ENCODE measurements around the gene CCDC178. TPM values are rescaled to one million over a fixed set of nuclear protein-coding genes. Genes with fewer than 3 reads are reported as not detected.

The CCDC178 gene
- polyA plus RNA-seq, 1 donor from 2014 or later: not detected

DNA sequence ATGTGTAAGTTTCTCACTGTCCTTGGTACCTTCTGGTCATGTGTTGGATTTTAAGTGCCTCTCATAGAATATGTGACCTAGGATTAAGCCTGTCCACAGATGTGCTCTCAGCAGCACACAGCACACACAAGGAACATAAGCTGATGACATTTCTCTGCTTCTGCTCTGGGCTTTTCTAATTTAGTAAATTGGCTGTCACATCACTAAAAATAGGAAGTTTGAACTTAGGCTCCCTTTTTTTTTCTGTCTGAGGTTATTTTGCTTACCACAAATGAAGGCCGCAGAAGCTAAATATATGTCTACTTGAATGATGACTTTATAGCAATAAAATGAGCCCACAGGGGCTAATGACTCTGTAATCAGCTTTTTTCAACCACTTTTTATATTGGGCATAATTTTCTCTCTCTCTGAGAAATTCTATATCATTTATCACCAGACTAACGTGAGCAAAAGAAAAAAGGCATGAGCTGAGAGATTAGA is 517.5 kb downstream of the CCDC178 start:
- no peak for TF ChIP-seq EP300 (conservative IDR thresholded peaks at IDR 0.05; ENCODE audit: poor library complexity, severe bottlenecking)
- TF ChIP-seq TAF1 (IDR thresholded peaks at IDR 0.05; ENCODE audit: low read depth): no peak
- no peak for TF ChIP-seq CTCF (IDR thresholded peaks at IDR 0.05; ENCODE audit: poor library complexity, severe bottlenecking)
- no peak for TF ChIP-seq RAD21 (conservative IDR thresholded peaks at IDR 0.05)
- H3K36me3 ChIP-seq (ENCODE audit: insufficient read depth, low read length): no peaks in the 10 kb centered on the region

GRCh38 chr18:32920796-32921787 is 519.4 kb downstream of the CCDC178 start:
- Histone ChIP-seq H3K27me3 (ENCODE audit: insufficient read depth, low read depth, low read length) (no peaks in the 10 kb centered on the region), H4K20me1 (ENCODE audit: insufficient read depth) (no peaks in the 10 kb centered on the region), H3K4me2 (ENCODE audit: low read length) (no peak overlapping the region), H2AFZ (ENCODE audit: low read depth, low read length) (no peak overlapping the region), H3K9me3 (ENCODE audit: low read length) (no peaks in the 10 kb centered on the region), H3K4me3 (ENCODE audit: low read length) (no peak overlapping the region), H3K9ac (ENCODE audit: low read length) (no peak overlapping the region), H3K79me2 (replicated peaks; ENCODE audit: insufficient read depth, low read length) (no peaks in the 10 kb centered on the region), H3K27ac (ENCODE audit: low read length) (no peak overlapping the region), H3K36me3 (ENCODE audit: insufficient read depth, low read length) (no peaks in the 10 kb centered on the region), H3K9me2 (ENCODE audit: insufficient read depth, low read length) (no peaks in the 10 kb centered on the region), H3F3A (ENCODE audit: insufficient read depth, low read length, poor library complexity, severe bottlenecking) (no peaks in the 10 kb centered on the region)
- no peak for TF ChIP-seq MXI1 (conservative IDR thresholded peaks at IDR 0.05; ENCODE audit: poor library complexity, severe bottlenecking)
- TF ChIP-seq EZH2 (IDR thresholded peaks at IDR 0.05; ENCODE audit: borderline replicate concordance, insufficient read depth, low read length, poor library complexity, severe bottlenecking): no peak
- no peak for TF ChIP-seq RAD21 (conservative IDR thresholded peaks at IDR 0.05)
- no peak for TF ChIP-seq SMC3 (conservative IDR thresholded peaks at IDR 0.05; ENCODE audit: poor library complexity)

More for the DNA sequence above, 517.5 kb downstream of the CCDC178 start:
- H3K4me3 ChIP-seq (ENCODE audit: low read length): no peak overlapping the region
- no peak overlapping the region for H2AFZ ChIP-seq (ENCODE audit: low read depth, low read length)
- H3K27ac ChIP-seq (ENCODE audit: low read length): no peak overlapping the region
- H3K4me2 ChIP-seq (ENCODE audit: low read length): no peak overlapping the region
- no peaks in the 10 kb centered on the region for H3K79me2 ChIP-seq (replicated peaks; ENCODE audit: insufficient read depth, low read length)
- no peaks in the 10 kb centered on the region for H4K20me1 ChIP-seq (ENCODE audit: insufficient read depth)
- no peaks in the 10 kb centered on the region for H3K9me2 ChIP-seq (ENCODE audit: insufficient read depth, low read length)
- H3K9me3 ChIP-seq (ENCODE audit: low read length): no peaks in the 10 kb centered on the region
- no peaks in the 10 kb centered on the region for H3F3A ChIP-seq (ENCODE audit: insufficient read depth, low read length, poor library complexity, severe bottlenecking)
- no peak overlapping the region for H3K9ac ChIP-seq (ENCODE audit: low read length)
- no peaks in the 10 kb centered on the region for H3K27me3 ChIP-seq (ENCODE audit: insufficient read depth, low read depth, low read length)

DNA sequence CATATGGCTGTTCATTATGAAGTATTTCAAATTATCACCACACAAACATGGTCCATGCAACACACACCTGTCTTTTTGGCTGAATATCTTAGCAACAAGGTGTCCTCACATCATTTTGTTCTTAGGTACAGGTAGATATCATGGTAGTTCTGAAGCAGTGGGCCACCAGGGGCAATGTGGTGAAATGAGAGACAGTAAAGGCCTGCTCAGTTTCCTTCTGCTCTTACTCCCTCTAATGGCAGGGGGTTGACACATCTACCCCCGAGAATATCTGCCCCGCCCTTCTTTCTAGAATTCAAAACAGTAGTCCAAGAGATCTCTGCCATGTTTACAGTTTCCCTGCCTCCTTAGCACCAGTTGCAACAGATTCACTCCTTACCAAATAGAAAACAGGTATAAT is 520.7 kb downstream of the CCDC178 start:
- no peaks in the 10 kb centered on the region for H3K36me3 ChIP-seq (ENCODE audit: insufficient read depth, low read length)
- no peak for TF ChIP-seq TAF1 (IDR thresholded peaks at IDR 0.05; ENCODE audit: low read depth)
- no peak for TF ChIP-seq RAD21 (conservative IDR thresholded peaks at IDR 0.05)
- TF ChIP-seq EP300 (conservative IDR thresholded peaks at IDR 0.05; ENCODE audit: poor library complexity, severe bottlenecking): no peak
- TF ChIP-seq POLR2AphosphoS5 (IDR thresholded peaks at IDR 0.05): no peak
- no peak for TF ChIP-seq EZH2 (IDR thresholded peaks at IDR 0.05; ENCODE audit: borderline replicate concordance, insufficient read depth, low read length, poor library complexity, severe bottlenecking)
- TF ChIP-seq CTCF (IDR thresholded peaks at IDR 0.05; ENCODE audit: poor library complexity, severe bottlenecking): no peak
- TF ChIP-seq REST (IDR thresholded peaks at IDR 0.05; ENCODE audit: borderline replicate concordance): no peak
- no peak overlapping the region for H3K4me3 ChIP-seq (ENCODE audit: low read length)
- no peaks in the 10 kb centered on the region for H3K9me3 ChIP-seq (ENCODE audit: low read length)
- no peak overlapping the region for H3K9ac ChIP-seq (ENCODE audit: low read length)
- H3F3A ChIP-seq (ENCODE audit: insufficient read depth, low read length, poor library complexity, severe bottlenecking): no peaks in the 10 kb centered on the region
- H3K4me2 ChIP-seq (ENCODE audit: low read length): no peak overlapping the region
- no peaks in the 10 kb centered on the region for H3K79me2 ChIP-seq (replicated peaks; ENCODE audit: insufficient read depth, low read length)
- H3K9me2 ChIP-seq (ENCODE audit: insufficient read depth, low read length): no peaks in the 10 kb centered on the region
- H2AFZ ChIP-seq (ENCODE audit: low read depth, low read length): no peak overlapping the region
- H4K20me1 ChIP-seq (ENCODE audit: insufficient read depth): no peaks in the 10 kb centered on the region
- H3K27ac ChIP-seq (ENCODE audit: low read length): no peak overlapping the region
- H3K27me3 ChIP-seq (ENCODE audit: insufficient read depth, low read depth, low read length): no peaks in the 10 kb centered on the region
